K562 (cell line): ENCODE measurements around the gene SHISA9.

Experiments
- ATF4 ChIP-seq: fragments of 450-650 bp; formaldehyde crosslinking; IDR thresholded peaks from 2 replicates; pipeline ENCODE4 v1.4.0; 2022; ENCODE audit warnings: mild to moderate bottlenecking, moderate library complexity
- CHD2 ChIP-seq: IDR thresholded peaks from 2 replicates; pipeline ENCODE4 v1.6.1; 2011; ENCODE audit warnings: low read depth, low read length
- CTCF ChIP-seq, 3 experiments: IDR thresholded peaks in 2 of 3; conservative IDR thresholded peaks in 1 of 3; 2 replicates each; pipeline ENCODE4 v1.5.1; 2011 to 2012; ENCODE audit warnings: low read length in 3 of 3, mild to moderate bottlenecking in 3 of 3, control low read depth in 2 of 3, improper control_type of control experiment in 1 of 3, inconsistent platforms in 1 of 3, low read depth in 1 of 3, mixed read lengths in 1 of 3, moderate library complexity in 1 of 3; ENCODE audit not compliant: insufficient read depth in 2 of 3
- E2F5 ChIP-seq: sonication (generic); formaldehyde crosslinking; IDR thresholded peaks from 2 replicates; pipeline ENCODE4 v1.8.0; 2022; ENCODE audit warnings: mild to moderate bottlenecking, missing genetic modification reagents
- HNRNPLL ChIP-seq: fragments of 200-400 bp; formaldehyde crosslinking; IDR thresholded peaks from 2 replicates; pipeline ENCODE4 v1.6.1; 2017; ENCODE audit warnings: low read length, low read depth, mild to moderate bottlenecking; ENCODE audit not compliant: poor library complexity, severe bottlenecking
- JUNB ChIP-seq: fragments of 450-650 bp; formaldehyde crosslinking; conservative IDR thresholded peaks from 2 replicates; pipeline ENCODE4 v1.4.0; 2020; ENCODE audit warnings: mild to moderate bottlenecking
- MAX ChIP-seq: sonication (generic); formaldehyde crosslinking; IDR thresholded peaks from 2 replicates; pipeline ENCODE4 v1.9.0; 2022; ENCODE audit warnings: mild to moderate bottlenecking, missing genetic modification reagents
- MTA2 ChIP-seq: fragments of 450-650 bp; IDR thresholded peaks from 2 replicates; pipeline ENCODE4 v1.6.1; 2016; ENCODE audit warnings: low read depth
- POLR2A ChIP-seq: fragments of 450-650 bp; conservative IDR thresholded peaks from 2 replicates; pipeline ENCODE4 v1.6.1; 2016
- RFX5 ChIP-seq: IDR thresholded peaks from 2 replicates; pipeline ENCODE4 v1.6.1; 2011; ENCODE audit warnings: low read depth, mild to moderate bottlenecking, improper control_type of control experiment, low read length

GRCh38 chr16:13101828-13102227 is 200.4 kb downstream of the SHISA9 start:
- TF ChIP-seq E2F5 (CRISPR knock-in tag): no peak
- no peak for TF ChIP-seq CTCF (IDR thresholded peaks at IDR 0.05 in 2 of 3, conservative IDR thresholded peaks at IDR 0.05 in 1 of 3; ENCODE audit: insufficient read depth in 2 of 3, low read depth in 1 of 3, low read length in 3 of 3)
- no peak for TF ChIP-seq CHD2
- TF ChIP-seq RFX5: no peak
- TF ChIP-seq POLR2A: no peak
- no peak for TF ChIP-seq HNRNPLL
- TF ChIP-seq MTA2: no peak
- no peak for TF ChIP-seq MAX (CRISPR knock-in tag)
- TF ChIP-seq ATF4: no peak
- no peak for TF ChIP-seq JUNB (CRISPR knock-in tag)
